ENCODE results near the gene ANGPTL7.

ANGPTL7 gene

DNA sequence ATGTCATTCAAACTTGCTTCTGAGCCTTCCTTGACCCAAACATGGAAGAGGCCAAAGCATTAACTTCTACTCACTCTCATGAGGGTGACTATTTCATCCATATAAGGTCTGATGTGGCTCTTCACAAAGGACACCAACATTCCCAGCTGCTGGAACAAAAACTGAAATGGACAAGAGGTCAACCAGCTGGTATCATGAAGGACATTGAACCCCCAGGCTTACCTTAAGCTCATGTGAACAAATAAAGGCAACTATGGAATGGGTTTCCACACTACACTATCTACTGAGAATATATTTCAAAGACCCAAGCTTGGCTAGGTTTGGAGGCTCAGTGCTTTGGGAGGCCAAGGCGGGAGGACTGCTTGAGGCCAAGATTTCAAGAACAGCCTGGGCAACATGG, 26.9 kb downstream of the ANGPTL7 start:
- TF ChIP-seq FOXP2 (optimal IDR thresholded peaks at IDR 0.05; ENCODE audit: borderline replicate concordance, extremely low read depth, extremely low read length, insufficient read depth): no peak
- no peak for TF ChIP-seq POLR2AphosphoS5 (IDR thresholded peaks at IDR 0.05; ENCODE audit: low read depth, low read length)
- TF ChIP-seq SIN3A (IDR thresholded peaks at IDR 0.05; ENCODE audit: borderline replicate concordance, insufficient read depth, low read length): no peak

DNA sequence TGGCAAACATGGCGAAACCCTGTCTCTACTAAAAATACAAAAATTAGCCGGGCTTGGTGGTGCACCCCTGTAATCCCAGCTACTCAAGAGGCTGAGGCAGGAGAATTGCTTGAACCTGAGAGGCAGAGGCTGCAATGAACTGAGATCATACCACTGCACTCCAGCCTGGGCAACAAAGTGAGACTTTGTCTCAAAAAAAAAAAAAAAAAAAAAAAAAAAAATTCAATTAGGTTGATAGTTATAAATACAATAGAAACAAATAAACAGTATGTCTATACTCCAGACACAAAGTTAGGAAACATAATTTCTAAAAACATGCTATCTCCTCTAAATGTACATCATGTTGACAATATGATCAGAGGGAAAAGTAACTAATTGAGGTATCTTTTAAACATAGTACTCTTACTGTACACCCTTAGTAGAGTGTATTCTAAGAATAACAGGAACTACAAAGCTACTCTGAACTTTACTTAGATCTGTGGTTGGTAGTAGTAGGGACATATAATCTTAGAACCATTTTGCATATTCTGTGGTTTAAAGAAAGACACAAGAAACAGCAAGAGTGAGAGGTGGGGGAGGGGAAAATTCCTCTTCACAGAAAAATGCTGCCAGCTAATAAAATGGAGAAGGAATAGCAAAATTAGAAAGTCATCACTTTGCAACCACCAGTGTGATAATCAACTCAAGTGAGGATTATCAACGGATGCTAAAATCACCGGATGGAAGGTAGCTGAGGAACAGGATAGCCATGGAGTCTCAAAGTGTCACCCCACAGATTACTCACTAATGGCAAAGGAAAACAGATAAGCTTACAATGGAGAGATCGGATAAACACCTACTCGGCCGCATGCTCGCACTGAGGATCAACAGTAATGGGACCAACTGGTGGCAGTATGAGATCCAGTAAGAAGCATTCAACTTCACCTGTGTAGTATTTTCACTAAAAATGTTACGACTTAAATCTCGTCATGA, 38.2 kb downstream of the ANGPTL7 start:
- TF ChIP-seq, protein P1, sequence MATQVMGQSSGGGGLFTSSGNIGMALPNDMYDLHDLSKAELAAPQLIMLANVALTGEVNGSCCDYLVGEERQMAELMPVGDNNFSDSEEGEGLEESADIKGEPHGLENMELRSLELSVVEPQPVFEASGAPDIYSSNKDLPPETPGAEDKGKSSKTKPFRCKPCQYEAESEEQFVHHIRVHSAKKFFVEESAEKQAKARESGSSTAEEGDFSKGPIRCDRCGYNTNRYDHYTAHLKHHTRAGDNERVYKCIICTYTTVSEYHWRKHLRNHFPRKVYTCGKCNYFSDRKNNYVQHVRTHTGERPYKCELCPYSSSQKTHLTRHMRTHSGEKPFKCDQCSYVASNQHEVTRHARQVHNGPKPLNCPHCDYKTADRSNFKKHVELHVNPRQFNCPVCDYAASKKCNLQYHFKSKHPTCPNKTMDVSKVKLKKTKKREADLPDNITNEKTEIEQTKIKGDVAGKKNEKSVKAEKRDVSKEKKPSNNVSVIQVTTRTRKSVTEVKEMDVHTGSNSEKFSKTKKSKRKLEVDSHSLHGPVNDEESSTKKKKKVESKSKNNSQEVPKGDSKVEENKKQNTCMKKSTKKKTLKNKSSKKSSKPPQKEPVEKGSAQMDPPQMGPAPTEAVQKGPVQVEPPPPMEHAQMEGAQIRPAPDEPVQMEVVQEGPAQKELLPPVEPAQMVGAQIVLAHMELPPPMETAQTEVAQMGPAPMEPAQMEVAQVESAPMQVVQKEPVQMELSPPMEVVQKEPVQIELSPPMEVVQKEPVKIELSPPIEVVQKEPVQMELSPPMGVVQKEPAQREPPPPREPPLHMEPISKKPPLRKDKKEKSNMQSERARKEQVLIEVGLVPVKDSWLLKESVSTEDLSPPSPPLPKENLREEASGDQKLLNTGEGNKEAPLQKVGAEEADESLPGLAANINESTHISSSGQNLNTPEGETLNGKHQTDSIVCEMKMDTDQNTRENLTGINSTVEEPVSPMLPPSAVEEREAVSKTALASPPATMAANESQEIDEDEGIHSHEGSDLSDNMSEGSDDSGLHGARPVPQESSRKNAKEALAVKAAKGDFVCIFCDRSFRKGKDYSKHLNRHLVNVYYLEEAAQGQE (IDR thresholded peaks at IDR 0.05; ENCODE audit: insufficient read depth in 1 of 2, low read depth in 2 of 2, low read length in 2 of 2): no peak
- TF ChIP-seq FOXP2 (optimal IDR thresholded peaks at IDR 0.05; ENCODE audit: borderline replicate concordance, extremely low read depth, extremely low read length, insufficient read depth): no peak
- TF ChIP-seq TAF1 (IDR thresholded peaks at IDR 0.05; ENCODE audit: borderline replicate concordance, insufficient read depth, low read length): no peak
- TF ChIP-seq POLR2AphosphoS5 (IDR thresholded peaks at IDR 0.05; ENCODE audit: low read depth, low read length): no peak
- no peak for TF ChIP-seq SIN3A (IDR thresholded peaks at IDR 0.05; ENCODE audit: borderline replicate concordance, insufficient read depth, low read length)

DNA sequence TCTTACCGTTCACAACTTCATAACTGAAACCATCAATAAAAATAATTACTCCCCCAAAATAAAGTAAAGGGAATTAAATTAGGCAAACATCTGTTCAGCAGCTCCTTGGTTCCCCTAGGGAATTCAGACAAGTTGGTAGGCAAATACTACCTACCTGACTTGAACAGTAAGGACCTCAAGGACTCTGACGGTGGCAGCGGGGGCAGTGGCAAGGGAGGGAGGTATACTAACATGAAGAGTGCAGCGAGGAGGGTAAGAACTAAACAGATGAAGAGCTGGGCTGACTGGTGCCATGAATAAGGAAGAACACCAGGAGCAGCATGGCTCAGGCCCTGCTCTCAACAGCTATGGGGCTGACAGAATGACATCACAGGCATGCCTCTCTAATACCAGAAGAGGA, 40.0 kb downstream of the ANGPTL7 start:
- TF ChIP-seq FOXP2 (optimal IDR thresholded peaks at IDR 0.05; ENCODE audit: borderline replicate concordance, extremely low read depth, extremely low read length, insufficient read depth) (no peak), TAF1 (IDR thresholded peaks at IDR 0.05; ENCODE audit: borderline replicate concordance, insufficient read depth, low read length) (no peak), POLR2AphosphoS5 (IDR thresholded peaks at IDR 0.05; ENCODE audit: low read depth, low read length) (no peak), SIN3A (IDR thresholded peaks at IDR 0.05; ENCODE audit: borderline replicate concordance, insufficient read depth, low read length) (no peak)
- TF ChIP-seq, protein P1 (IDR thresholded peaks at IDR 0.05; ENCODE audit: insufficient read depth in 1 of 2, low read depth in 2 of 2, low read length in 2 of 2): no peak

DNA sequence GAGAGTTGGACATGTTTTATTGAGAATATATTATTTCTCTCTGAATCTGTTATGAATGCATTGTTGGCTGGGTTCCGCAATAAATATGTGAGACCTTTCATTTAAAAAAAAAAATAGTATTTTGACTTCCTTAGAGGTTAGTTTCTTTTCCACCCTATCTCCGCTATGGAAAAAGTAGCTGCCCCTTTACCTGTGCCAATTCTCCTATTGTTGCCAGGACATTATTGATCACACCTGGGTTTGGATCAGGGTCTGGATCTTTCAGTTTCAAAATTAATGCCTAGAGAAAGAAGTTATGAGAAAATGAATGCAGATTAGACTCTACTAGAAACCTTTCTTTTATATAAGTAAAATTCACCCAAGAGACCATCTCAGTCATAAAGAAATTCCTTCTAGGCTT, 44.1 kb downstream of the ANGPTL7 start:
- TF ChIP-seq POLR2AphosphoS5 (IDR thresholded peaks at IDR 0.05; ENCODE audit: low read depth, low read length) (no peak), SIN3A (IDR thresholded peaks at IDR 0.05; ENCODE audit: borderline replicate concordance, insufficient read depth, low read length) (no peak), FOXP2 (optimal IDR thresholded peaks at IDR 0.05; ENCODE audit: borderline replicate concordance, extremely low read depth, extremely low read length, insufficient read depth) (no peak), TAF1 (IDR thresholded peaks at IDR 0.05; ENCODE audit: borderline replicate concordance, insufficient read depth, low read length) (no peak)
- TF ChIP-seq, protein P1 (IDR thresholded peaks at IDR 0.05; ENCODE audit: insufficient read depth in 1 of 2, low read depth in 2 of 2, low read length in 2 of 2): no peak

DNA sequence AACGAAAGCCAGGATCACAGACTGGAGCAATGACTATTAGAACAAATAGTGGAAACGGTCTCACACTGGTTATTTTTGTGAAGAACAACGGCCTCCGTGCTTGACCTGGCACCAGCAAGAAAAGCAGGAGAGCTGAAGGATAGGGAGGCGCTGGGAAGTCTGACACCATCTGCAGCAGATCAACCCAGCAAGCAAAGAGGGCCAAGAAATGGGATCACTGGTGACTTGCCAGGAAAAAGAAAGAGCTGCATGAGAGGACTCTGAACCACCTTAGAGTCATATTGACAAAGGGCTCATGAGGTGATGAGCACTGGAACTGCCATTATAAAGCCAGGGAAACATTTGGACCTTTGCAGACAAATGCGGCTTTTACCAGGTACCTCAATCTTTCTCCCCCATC, 48.2 kb downstream of the ANGPTL7 start:
- TF ChIP-seq SIN3A (IDR thresholded peaks at IDR 0.05; ENCODE audit: borderline replicate concordance, insufficient read depth, low read length) (no peak), POLR2AphosphoS5 (IDR thresholded peaks at IDR 0.05; ENCODE audit: low read depth, low read length) (no peak), FOXP2 (optimal IDR thresholded peaks at IDR 0.05; ENCODE audit: borderline replicate concordance, extremely low read depth, extremely low read length, insufficient read depth) (no peak), TAF1 (IDR thresholded peaks at IDR 0.05; ENCODE audit: borderline replicate concordance, insufficient read depth, low read length) (no peak)
- TF ChIP-seq, protein P1 (IDR thresholded peaks at IDR 0.05; ENCODE audit: insufficient read depth in 1 of 2, low read depth in 2 of 2, low read length in 2 of 2): no peak
